ENCODE measurements around the gene TCFL5. TPM values are rescaled to one million over a fixed set of nuclear protein-coding genes. Genes with fewer than 3 reads are reported as not detected.

The TCFL5 gene
- total and polyA plus RNA-seq, 10 of the 15 experiments (the other 5 are each of a cell fraction or from before 2014, with no cell fraction given), result 0.48 to 8.1 (median 3.8) TPM

- DNase-seq (ENCODE audit: low read depth, low spot score), result no peak
- H3K9me3 ChIP-seq (replicated peaks; ENCODE audit: control insufficient read depth, insufficient read depth, low read length), result no peaks in the 10 kb centered on the region
- ATAC-seq, result no peak
- H2AFZ ChIP-seq (ENCODE audit: control insufficient read depth, low read depth, low read length), result no peak overlapping the region
- no TSS peak for BruUV-seq (replicated peaks)
- no peak overlapping the region for H3K9ac ChIP-seq (ENCODE audit: control insufficient read depth, insufficient read depth, low read length)
- H4K20me1 ChIP-seq (ENCODE audit: control insufficient read depth, insufficient read depth), result peaks cover 5% of the 10 kb centered on the region; the same call in 1 of the 2 replicates
- CTCF ChIA-PET, result no interaction called here
- RAD21 ChIA-PET (ENCODE audit: unreplicated experiment), result no interaction called here
- FAIRE-seq, result no peak
- POLR2A ChIA-PET, result no interaction called here
- no peaks in the 10 kb centered on the region for H3K27me3 ChIP-seq (replicated peaks in 1 of 2; ENCODE audit: control insufficient read depth in 2 of 2, insufficient read depth in 2 of 2, low read length in 1 of 2)
- H3K36me3 ChIP-seq (ENCODE audit: control insufficient read depth in 2 of 2, insufficient read depth in 2 of 2, low read length in 1 of 2), result peaks cover 43 to 55% of the 10 kb centered on the region in 2 experiments
- no peak overlapping the region for H3K27ac ChIP-seq (ENCODE audit: control insufficient read depth, insufficient read depth)
- peaks cover 6% of the 10 kb centered on the region for H3K4me1 ChIP-seq (ENCODE audit: control insufficient read depth, insufficient read depth, low read length)
- H3K4me3 ChIP-seq, result no peak overlapping the region
- SMC1A ChIA-PET (ENCODE audit: uncharacterized antibody, unreplicated experiment), result no interaction called here
- no peak for TF ChIP-seq BHLHE40 (IDR thresholded peaks at IDR 0.05; ENCODE audit: borderline replicate concordance in 1 of 2, low read depth in 2 of 2, low read length in 1 of 2)
- TF ChIP-seq MXI1 (IDR thresholded peaks at IDR 0.05; ENCODE audit: low read depth, low read length), result no peak
- no peak for TF ChIP-seq FOS (IDR thresholded peaks at IDR 0.05; ENCODE audit: borderline replicate concordance, extremely low read depth, insufficient read length)
- TF ChIP-seq NFIC (IDR thresholded peaks at IDR 0.05; ENCODE audit: low read depth, low read length), result no peak
- no peak for TF ChIP-seq CREB1 (IDR thresholded peaks at IDR 0.05; ENCODE audit: low read depth)
- TF ChIP-seq GATAD2B (conservative IDR thresholded peaks at IDR 0.05; ENCODE audit: low read depth), result no peak
- TF ChIP-seq IRF5 (IDR thresholded peaks at IDR 0.05; ENCODE audit: borderline replicate concordance), result no peak
- no peak for TF ChIP-seq RELB (IDR thresholded peaks at IDR 0.05; ENCODE audit: low read depth)
- TF ChIP-seq ZBED1 (IDR thresholded peaks at IDR 0.05; ENCODE audit: borderline replicate concordance), result no peak
- TF ChIP-seq SREBF2 (IDR thresholded peaks at IDR 0.05; ENCODE audit: low read length), result no peak
- TF ChIP-seq ZNF622 (IDR thresholded peaks at IDR 0.05), result no peak
- TF ChIP-seq FOXM1 (IDR thresholded peaks at IDR 0.05; ENCODE audit: low read depth, low read length), result no peak
- no peak for TF ChIP-seq CUX1 (IDR thresholded peaks at IDR 0.05; ENCODE audit: insufficient replicate concordance, low read depth, low read length)
- TF ChIP-seq KAT2A (conservative IDR thresholded peaks at IDR 0.05; ENCODE audit: control insufficient read depth, low read depth, low read length), result no peak
- no peak for TF ChIP-seq PKNOX1 (IDR thresholded peaks at IDR 0.05)
- TF ChIP-seq TBL1XR1 (IDR thresholded peaks at IDR 0.05; ENCODE audit: low read depth, low read length), result no peak
- no peak overlapping the region for H3K4me2 ChIP-seq (ENCODE audit: control insufficient read depth, insufficient read depth)
- in situ Hi-C loops (cut with MboI), result no loop called here
- 93% methylated on average over 17 of the region's 17 CpGs for WGBS (ENCODE audit: insufficient coverage, insufficient replicate concordance, low lambda C conversion rate, missing lambda C conversion rate)
- no peaks in the 10 kb centered on the region for H3K79me2 ChIP-seq (ENCODE audit: control insufficient read depth, insufficient read depth, low read length)
- intact Hi-C loops (cut with micrococcal nuclease; ENCODE audit: unreplicated experiment), result no loop called here
Observed at GRCh38 chr20:62905536-62906117, 44.0 kb upstream of the TCFL5 start.
